BLaER1 treated with 17β-estradiol and CSF1 and Interleukin-3, amounts not matched to agents 10 nM and 100 nM (cell line): ENCODE measurements around the gene DHRS3.

Experiments
- H3K27ac ChIP-seq, 11 experiments: shearing (Covaris generic); formaldehyde crosslinking; 2 replicates each; pipeline ENCODE4 v1.8.1; 2022
- H3K27me3 ChIP-seq, 11 experiments: shearing (Covaris generic); formaldehyde crosslinking; 2 replicates each; pipeline ENCODE4 v1.8.1; 2022
- H3K36me3 ChIP-seq, 11 experiments: shearing (Covaris generic); formaldehyde crosslinking; 2 replicates each; pipeline ENCODE4 v1.8.1; 2022
- H3K4me1 ChIP-seq, 10 experiments: shearing (Covaris generic); formaldehyde crosslinking; 2 replicates each; pipeline ENCODE4 v1.8.1; 2022
- H3K4me2 ChIP-seq, 11 experiments: shearing (Covaris generic); formaldehyde crosslinking; 2 replicates each; pipeline ENCODE4 v1.8.1; 2022
- H3K4me3 ChIP-seq, 10 experiments: shearing (Covaris generic); formaldehyde crosslinking; 2 replicates each; pipeline ENCODE4 v1.8.1; 2022
- H3K9ac ChIP-seq, 11 experiments: shearing (Covaris generic); formaldehyde crosslinking; 2 replicates each; pipeline ENCODE4 v1.8.1; 2022
- H3K9me3 ChIP-seq, 11 experiments: shearing (Covaris generic); formaldehyde crosslinking; replicated peaks in 1 of 11; 2 replicates each; pipeline ENCODE4 v1.8.1; 2022
- H4K20me1 ChIP-seq, 11 experiments: shearing (Covaris generic); formaldehyde crosslinking; 2 replicates each; pipeline ENCODE4 v1.8.1; 2022
- Cebpa-rat ChIP-seq, 11 experiments: shearing (Covaris generic); IDR thresholded peaks; 2 replicates each; pipeline ENCODE4 v1.8.1; 2022

The DHRS3 gene

DNA sequence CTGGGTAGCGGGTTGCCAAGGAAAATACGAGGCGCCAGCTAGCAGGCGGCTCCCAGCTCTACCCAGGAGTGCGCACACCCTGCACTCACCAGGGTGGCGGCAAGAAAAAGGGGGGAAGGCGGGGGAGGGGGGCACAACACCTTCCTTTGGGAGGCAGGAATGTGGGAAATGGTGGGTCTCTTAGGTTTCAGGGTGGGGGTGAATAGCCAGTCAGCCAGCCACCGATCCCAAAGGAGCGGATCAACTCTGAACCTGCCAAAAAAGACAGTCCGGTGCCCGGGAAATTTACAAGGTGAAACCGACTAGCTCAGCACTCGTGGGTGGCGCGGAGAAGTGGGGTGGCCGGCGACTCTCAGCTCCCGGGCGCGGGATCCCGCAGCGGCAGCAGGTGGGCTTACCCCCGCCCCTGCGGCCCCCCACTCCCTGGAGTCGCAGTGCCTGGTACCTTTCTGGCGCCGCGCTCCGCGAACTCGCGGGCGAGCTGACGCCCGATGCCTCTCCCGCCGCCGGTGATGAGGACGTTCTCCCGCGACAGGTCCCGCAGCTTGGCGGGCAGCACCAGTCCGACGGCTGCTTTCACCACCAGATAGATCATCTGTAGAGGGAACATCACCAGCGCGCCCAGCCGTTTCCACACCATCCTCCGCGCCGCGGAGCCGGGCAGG, 1.2 kb downstream of the DHRS3 start:
- H3K9ac ChIP-seq, result peak overlapping the region; percentile 43 to 78 (median 73); a peak in 21 of 22 replicates

DNA sequence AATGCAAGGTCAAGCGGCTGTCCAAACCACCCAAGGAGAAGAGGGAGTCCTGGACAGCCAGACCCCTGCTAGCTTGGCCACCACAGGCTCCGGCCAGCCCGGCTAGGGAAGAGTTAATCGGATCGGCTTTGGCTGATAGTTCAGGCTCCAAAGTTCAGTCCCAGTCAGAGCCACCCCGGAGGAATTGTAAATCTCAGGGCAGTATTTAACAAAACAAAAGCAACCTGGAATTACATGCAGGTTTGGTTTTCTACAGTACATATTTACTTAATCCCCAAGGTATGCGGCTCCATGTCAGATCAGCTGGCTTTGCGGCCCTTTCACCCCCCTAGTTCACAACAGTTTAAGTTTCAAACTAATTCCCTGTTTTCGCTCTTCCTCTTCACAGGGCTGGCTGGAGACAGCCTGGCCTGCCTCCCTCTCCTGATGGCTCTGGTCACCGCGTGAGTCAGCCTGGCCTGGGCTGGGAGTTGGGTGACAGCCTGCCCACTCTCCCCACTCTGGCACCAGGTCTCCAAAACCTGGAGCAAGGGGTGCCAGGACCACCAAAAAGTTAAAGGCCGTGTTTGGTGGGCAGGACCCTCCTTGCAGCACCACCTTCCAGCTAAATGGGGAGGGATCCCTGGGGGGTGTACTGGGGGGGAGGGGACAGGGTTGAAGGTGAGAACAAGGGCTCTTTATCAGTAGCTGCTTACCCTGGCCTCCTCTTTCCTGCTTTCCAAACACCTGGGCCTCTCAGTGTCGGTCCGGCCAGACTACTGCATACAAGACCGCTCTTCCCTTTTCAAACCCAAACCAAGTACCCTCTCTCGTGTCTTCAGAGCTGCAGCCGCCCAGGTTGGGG, 1.9 kb downstream of the DHRS3 start:
- Histone ChIP-seq H3K4me1 (peaks cover 56 to 70% (median 65%) of the 10 kb centered on the region in 10 experiments), H3K4me3 (peak overlapping the region; percentile 63 to 77 (median 68); a peak in 15 of 20 replicates), H3K9me3 (no peaks in the 10 kb centered on the region), H3K9ac (peak overlapping the region in 10 of 11 experiments; percentile 6 to 78 (median 70); a peak in 13 of 22 replicates), H3K27ac (peak overlapping the region in 6 of 11 experiments; percentile 11 to 69 (median 44); a peak in 10 of 22 replicates), H3K27me3 (peaks cover 11 to 57% (median 49%) of the 10 kb centered on the region in 11 experiments), H3K4me2 (peak overlapping the region; percentile 95 to 99 (median 98)), H4K20me1 (peaks cover 0 to 6% (median 0%) of the 10 kb centered on the region in 11 experiments; a peak in 3 of 22 replicates), H3K36me3 (no peaks in the 10 kb centered on the region)
- no peak for TF ChIP-seq Cebpa-rat (IDR thresholded peaks at IDR 0.05)

More for the DNA sequence above, 1.2 kb downstream of the DHRS3 start:
- Histone ChIP-seq H3K27ac (peak overlapping the region in 8 of 11 experiments; percentile 44 to 73 (median 65); a peak in 11 of 22 replicates), H3K27me3 (peaks cover 19 to 57% (median 49%) of the 10 kb centered on the region in 11 experiments), H3K4me2 (peak overlapping the region; percentile 95 to 99 (median 98)), H3K4me3 (peak overlapping the region; percentile 63 to 77 (median 68)), H3K9me3 (no peaks in the 10 kb centered on the region), H3K4me1 (peaks cover 63 to 78% (median 72%) of the 10 kb centered on the region in 10 experiments), H3K36me3 (no peaks in the 10 kb centered on the region), H4K20me1 (peaks cover 0 to 8% (median 0%) of the 10 kb centered on the region in 11 experiments; a peak in 3 of 22 replicates)
- no peak for TF ChIP-seq Cebpa-rat (IDR thresholded peaks at IDR 0.05)

DNA sequence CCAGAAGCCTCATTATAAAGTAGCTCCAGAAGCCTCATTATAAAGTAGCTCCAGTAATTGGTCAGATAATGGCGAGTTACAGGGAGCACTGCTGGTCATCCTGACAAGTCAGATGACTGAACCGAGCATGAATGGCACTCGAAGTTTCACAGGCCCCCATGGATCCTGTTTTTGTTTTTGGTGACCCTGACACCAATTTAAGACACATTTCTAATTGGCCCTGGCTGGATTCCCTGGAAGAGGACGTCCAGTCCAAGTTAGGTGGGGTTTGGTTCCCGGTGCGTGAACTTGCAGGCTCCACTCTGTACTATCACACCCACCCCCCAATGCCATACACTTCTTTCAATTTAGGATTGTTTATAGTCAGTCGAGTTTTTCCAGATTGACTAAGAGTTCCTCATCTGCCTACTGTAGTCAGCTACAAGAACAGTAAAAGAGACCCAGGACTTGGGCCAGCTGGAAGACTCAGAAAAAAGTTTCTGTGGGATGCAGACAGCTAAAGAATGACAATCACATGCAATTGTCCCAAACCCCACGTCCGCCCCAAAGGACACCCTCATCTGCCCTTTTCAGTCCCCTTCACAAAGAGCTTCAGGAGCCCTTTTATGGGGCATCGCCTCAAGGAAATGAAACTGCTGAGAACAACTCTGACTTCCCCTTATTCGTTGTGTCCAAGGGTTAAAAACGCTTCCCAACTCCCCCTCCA, 2.7 kb downstream of the DHRS3 start:
- peaks cover 0 to 6% (median 0%) of the 10 kb centered on the region in 11 experiments; a peak in 2 of 22 replicates for H4K20me1 ChIP-seq
- H3K36me3 ChIP-seq, result no peaks in the 10 kb centered on the region
- H3K4me3 ChIP-seq, result peak overlapping the region; percentile 38 to 77 (median 68); a peak in 15 of 20 replicates
- peak overlapping the region; percentile 95 to 99 (median 98) for H3K4me2 ChIP-seq
- TF ChIP-seq Cebpa-rat (IDR thresholded peaks at IDR 0.05), result no peak
- peaks cover 10 to 57% (median 49%) of the 10 kb centered on the region in 11 experiments for H3K27me3 ChIP-seq
- H3K27ac ChIP-seq, result peak overlapping the region in 6 of 11 experiments; percentile 11 to 69 (median 44); a peak in 10 of 22 replicates
- H3K4me1 ChIP-seq, result peaks cover 48 to 70% (median 58%) of the 10 kb centered on the region in 10 experiments
- H3K9me3 ChIP-seq, result no peaks in the 10 kb centered on the region
- peak overlapping the region in 9 of 11 experiments; percentile 13 to 78 (median 68); a peak in 13 of 22 replicates for H3K9ac ChIP-seq

DNA sequence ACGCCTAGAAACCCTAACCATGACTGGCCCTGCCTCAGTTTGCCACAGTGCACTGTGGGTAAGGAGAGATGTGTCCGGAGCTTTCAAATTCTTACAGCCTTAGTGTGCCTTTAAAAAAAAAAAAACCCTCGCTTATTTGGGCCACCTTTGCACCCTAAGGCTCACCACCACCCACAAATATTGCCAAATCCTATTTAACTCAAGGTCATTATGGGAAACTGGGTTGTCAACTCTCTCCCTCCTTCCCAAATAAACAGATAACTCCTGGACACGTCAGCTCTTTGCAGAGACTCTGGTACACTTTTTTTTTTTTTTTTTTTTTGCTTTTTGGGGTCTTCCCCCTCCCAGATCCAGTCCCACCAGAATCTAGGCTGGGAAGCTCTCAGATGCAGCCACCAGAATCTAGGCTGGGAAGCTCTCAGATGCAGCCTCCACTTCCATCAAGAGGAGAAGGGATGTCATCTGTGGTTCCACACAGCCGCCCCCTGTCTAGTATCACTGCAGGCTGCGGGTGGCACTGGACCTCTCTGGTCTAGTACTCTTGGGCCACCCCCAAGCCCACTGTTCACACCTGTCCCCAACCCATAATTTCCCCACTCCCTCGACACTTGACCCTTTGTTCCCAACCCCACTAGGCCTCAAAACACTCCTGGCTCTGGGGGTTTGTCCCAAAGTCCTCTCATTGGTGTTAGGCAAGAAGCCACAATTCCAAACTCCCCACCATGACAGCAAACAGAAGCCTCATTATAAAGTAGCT, 3.4 kb downstream of the DHRS3 start:
- H3K4me3 ChIP-seq, result peak overlapping the region in 2 of 10 experiments; percentile 63 to 69; a peak in 2 of 20 replicates
- H3K4me2 ChIP-seq, result peak overlapping the region in 10 of 11 experiments; percentile 95 to 99 (median 97); a peak in 19 of 22 replicates
- no peaks in the 10 kb centered on the region for H3K9me3 ChIP-seq
- H3K27ac ChIP-seq, result peak overlapping the region in 5 of 11 experiments; percentile 11 to 69 (median 49); a peak in 8 of 22 replicates
- H3K4me1 ChIP-seq, result peaks cover 41 to 64% (median 50%) of the 10 kb centered on the region in 10 experiments
- H4K20me1 ChIP-seq, result peaks cover 0 to 6% (median 0%) of the 10 kb centered on the region in 11 experiments; a peak in 2 of 22 replicates
- TF ChIP-seq Cebpa-rat (IDR thresholded peaks at IDR 0.05), result no peak
- H3K9ac ChIP-seq, result peak overlapping the region in 4 of 11 experiments; percentile 36 to 75 (median 52); a peak in 5 of 22 replicates
- H3K27me3 ChIP-seq, result peaks cover 10 to 55% (median 49%) of the 10 kb centered on the region in 11 experiments
- no peaks in the 10 kb centered on the region for H3K36me3 ChIP-seq

DNA sequence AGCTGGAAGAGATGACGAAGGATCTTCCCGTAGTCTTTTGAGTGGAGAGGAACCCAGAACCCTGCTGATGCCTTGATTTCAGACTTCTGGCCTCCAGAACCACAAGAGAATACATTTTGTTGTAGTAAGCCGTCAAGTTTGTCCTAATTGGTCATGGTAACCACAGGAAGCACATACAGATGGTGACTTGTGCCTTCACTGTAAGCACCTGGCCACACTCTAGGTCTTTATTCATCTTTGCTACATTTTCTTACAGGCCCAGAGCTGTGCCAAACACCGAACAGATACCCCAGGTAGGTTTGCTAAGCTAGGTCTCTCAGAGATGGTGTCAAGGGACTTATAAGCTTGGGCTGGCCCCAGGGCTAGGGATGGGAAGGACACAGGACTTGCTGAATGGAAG, 4.8 kb downstream of the DHRS3 start:
- H3K27me3 ChIP-seq, result peaks cover 10 to 41% (median 37%) of the 10 kb centered on the region in 11 experiments
- no peak for TF ChIP-seq Cebpa-rat (IDR thresholded peaks at IDR 0.05)
- H4K20me1 ChIP-seq, result peaks cover 0 to 6% (median 0%) of the 10 kb centered on the region in 11 experiments; a peak in 1 of 22 replicates
- no peak overlapping the region for H3K27ac ChIP-seq
- no peaks in the 10 kb centered on the region; a peak in 1 of 22 replicates for H3K36me3 ChIP-seq
- H3K4me2 ChIP-seq, result peak overlapping the region in 6 of 11 experiments; percentile 1 to 29 (median 12); a peak in 5 of 22 replicates
- peaks cover 0 to 5% (median 1%) of the 10 kb centered on the region in 11 experiments; a peak in 8 of 22 replicates for H3K9me3 ChIP-seq
- peaks cover 27 to 50% (median 36%) of the 10 kb centered on the region in 10 experiments for H3K4me1 ChIP-seq
- no peak overlapping the region for H3K4me3 ChIP-seq
- no peak overlapping the region for H3K9ac ChIP-seq

DNA sequence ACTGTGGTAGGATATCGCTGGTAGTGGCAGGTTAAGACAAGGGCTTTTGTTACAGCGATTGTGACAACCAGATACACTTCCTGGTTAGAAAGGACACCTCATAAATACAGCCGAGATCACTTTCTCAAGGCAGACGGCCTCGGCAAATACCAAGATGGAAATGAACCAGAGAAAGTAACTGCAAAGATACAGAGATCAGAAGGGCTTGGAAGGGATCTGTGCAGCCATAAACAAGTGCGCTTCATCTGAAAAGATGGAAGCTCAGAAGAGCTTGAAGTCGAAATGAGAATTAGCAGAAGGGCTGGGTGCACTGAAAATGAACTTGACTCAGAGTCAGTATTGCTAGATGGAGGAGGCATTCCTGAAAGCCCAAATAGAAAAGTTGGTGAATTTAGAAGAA, 7.1 kb downstream of the DHRS3 start:
- H3K9ac ChIP-seq, result no peak overlapping the region
- H3K27ac ChIP-seq, result no peak overlapping the region
- no peak overlapping the region for H3K4me3 ChIP-seq
- peaks cover 0 to 4% (median 0%) of the 10 kb centered on the region in 11 experiments; a peak in 1 of 22 replicates for H4K20me1 ChIP-seq
- H3K4me2 ChIP-seq, result peak overlapping the region in 3 of 11 experiments; percentile 4 to 8 (median 7); a peak in 1 of 22 replicates
- H3K36me3 ChIP-seq, result no peaks in the 10 kb centered on the region; a peak in 1 of 22 replicates
- peaks cover 10 to 30% (median 19%) of the 10 kb centered on the region in 10 experiments for H3K4me1 ChIP-seq
- peaks cover 5 to 24% (median 18%) of the 10 kb centered on the region in 11 experiments; a peak in 20 of 22 replicates for H3K9me3 ChIP-seq
- H3K27me3 ChIP-seq, result peaks cover 0 to 19% (median 14%) of the 10 kb centered on the region in 11 experiments; a peak in 17 of 22 replicates
- no peak for TF ChIP-seq Cebpa-rat (IDR thresholded peaks at IDR 0.05)

DNA sequence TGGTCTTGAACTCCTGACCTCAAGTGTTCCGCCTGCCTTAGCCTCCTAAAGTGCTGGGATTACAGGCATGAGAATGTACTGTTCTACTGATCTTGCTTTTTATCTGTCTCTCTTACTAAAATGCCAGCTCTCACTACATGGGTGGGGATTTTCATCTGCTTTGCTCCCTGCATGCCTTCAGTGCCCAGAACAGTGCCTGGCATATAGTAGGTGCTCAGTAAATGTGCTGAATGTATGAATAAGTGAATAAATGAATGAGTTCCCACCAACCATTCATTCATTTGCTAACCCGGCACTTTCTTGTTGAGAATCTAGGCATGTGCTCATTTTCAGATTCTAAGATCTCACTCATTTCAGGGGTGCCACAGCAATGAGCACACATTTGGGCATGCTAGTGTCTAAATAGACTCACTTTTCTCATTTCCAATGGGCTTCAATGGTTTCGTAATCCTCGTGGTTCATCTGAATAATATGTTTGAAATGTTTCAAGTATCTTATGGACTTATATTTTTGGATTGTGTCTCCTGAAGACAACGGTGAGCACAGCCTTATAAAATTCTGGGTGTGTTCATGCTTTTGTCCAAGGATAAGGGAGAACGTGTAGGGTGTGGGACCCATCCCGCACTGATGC, 7.6 kb downstream of the DHRS3 start:
- Histone ChIP-seq H3K27me3 (peaks cover 0 to 13% (median 9%) of the 10 kb centered on the region in 11 experiments; a peak in 15 of 22 replicates), H3K4me1 (peaks cover 5 to 29% (median 14%) of the 10 kb centered on the region in 10 experiments), H3K4me2 (peak overlapping the region in 3 of 11 experiments; percentile 4 to 8 (median 7); a peak in 2 of 22 replicates), H3K9me3 (peaks cover 5 to 24% (median 18%) of the 10 kb centered on the region in 11 experiments; a peak in 20 of 22 replicates), H3K9ac (no peak overlapping the region), H3K4me3 (no peak overlapping the region), H3K27ac (no peak overlapping the region), H4K20me1 (no peaks in the 10 kb centered on the region), H3K36me3 (no peaks in the 10 kb centered on the region; a peak in 1 of 22 replicates)
- TF ChIP-seq Cebpa-rat (IDR thresholded peaks at IDR 0.05), result no peak
